Measurements from ENCODE around the gene CDR2L.

GRCh38 chr17:74981979-74982662 lies 5.3 kb upstream of the CDR2L start:
- TF ChIP-seq, protein P1, sequence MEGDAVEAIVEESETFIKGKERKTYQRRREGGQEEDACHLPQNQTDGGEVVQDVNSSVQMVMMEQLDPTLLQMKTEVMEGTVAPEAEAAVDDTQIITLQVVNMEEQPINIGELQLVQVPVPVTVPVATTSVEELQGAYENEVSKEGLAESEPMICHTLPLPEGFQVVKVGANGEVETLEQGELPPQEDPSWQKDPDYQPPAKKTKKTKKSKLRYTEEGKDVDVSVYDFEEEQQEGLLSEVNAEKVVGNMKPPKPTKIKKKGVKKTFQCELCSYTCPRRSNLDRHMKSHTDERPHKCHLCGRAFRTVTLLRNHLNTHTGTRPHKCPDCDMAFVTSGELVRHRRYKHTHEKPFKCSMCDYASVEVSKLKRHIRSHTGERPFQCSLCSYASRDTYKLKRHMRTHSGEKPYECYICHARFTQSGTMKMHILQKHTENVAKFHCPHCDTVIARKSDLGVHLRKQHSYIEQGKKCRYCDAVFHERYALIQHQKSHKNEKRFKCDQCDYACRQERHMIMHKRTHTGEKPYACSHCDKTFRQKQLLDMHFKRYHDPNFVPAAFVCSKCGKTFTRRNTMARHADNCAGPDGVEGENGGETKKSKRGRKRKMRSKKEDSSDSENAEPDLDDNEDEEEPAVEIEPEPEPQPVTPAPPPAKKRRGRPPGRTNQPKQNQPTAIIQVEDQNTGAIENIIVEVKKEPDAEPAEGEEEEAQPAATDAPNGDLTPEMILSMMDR (IDR thresholded peaks at IDR 0.05) = no peak
- TF ChIP-seq POLR2A (IDR thresholded peaks at IDR 0.05) (peak; percentile 37), EP300 (IDR thresholded peaks at IDR 0.05) (no peak)

Data from ovary (tissue), 3 donors.